Testis (tissue), 2 donors: Measurements from ENCODE around the gene BHLHA9.

Experiments used
- CTCF ChIP-seq, 3 experiments: fragments of 450-650 bp in 2 of 3; fragments of 200-600 bp in 1 of 3; sonication (generic) in 1 of 3; IDR thresholded peaks; one replicate each; pipeline ENCODE4 v1.5.1; 2016 to 2019; ENCODE audit warnings: antibody characterized with exemption in 3 of 3, mild to moderate bottlenecking in 2 of 3, moderate library complexity in 1 of 3
- POLR2A ChIP-seq: fragments of 450-650 bp; IDR thresholded peaks from one replicate; pipeline ENCODE4 v1.6.1; 2017; ENCODE audit warnings: antibody characterized with exemption, mild to moderate bottlenecking, moderate library complexity

GRCh38 chr17:1275205-1275961 lies 5.1 kb downstream of the BHLHA9 start:
- no peak for TF ChIP-seq CTCF (IDR thresholded peaks at IDR 0.05)
- no peak for TF ChIP-seq POLR2A
